GM19395 (cell line): ENCODE data around the gene TIGD2.

Experiments used
- ATAC-seq: cut with Tn5 transposase; IDR thresholded peaks from one replicate; pipeline ENCODE4 v1.9.1; 2021; ENCODE audit warnings: mild to moderate bottlenecking, moderate library complexity; ENCODE audit not compliant: unreplicated experiment

Gene TIGD2

GRCh38 chr4:89110986-89111832 is at the start of gene TIGD2:
Gene TIGD2 (plus strand): TSS chr4:89111533. CDS start chr4:89112975, 1,442 bp downstream.
- peak; percentile 89 for ATAC-seq

DNA sequence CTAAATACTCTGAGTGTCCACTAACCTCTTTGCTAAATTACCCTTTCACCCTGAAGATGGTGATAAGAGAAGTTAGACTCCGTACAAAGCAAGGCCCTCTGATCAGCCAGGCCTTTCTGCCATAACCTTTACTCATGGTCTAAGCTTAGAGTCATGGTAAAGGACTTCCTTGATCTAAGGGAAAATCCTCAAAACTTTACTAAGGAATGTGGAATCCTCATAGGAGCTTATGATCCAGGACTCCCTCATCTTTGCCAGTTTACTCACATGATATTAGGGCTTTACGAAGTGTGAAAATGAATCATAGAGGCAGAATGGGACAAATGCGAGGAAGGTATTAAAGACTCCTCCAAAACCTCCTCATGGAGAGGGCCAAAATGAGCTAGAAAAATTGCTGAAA is 46.5 kb upstream of the TIGD2 start:
- no peak for ATAC-seq

DNA sequence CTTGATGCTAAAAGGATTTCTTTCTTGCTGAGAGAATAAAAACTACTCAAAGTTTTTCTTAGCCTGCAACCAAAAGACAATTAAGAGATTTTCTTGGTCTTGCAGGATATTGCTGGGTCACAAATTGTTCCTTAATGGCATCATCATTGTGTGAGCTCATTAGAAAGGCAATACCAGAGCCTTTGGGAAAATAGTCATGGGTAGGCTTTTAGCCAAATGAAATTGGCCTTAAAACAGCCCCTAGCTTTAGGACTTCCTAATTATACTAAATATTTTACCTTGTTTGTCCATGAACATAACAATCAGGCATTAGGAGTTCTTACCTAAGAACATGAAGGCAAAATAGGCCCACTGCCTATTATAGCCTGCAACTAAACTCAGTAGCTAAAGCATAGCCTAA is 43.9 kb upstream of the TIGD2 start:
- ATAC-seq: no peak

DNA sequence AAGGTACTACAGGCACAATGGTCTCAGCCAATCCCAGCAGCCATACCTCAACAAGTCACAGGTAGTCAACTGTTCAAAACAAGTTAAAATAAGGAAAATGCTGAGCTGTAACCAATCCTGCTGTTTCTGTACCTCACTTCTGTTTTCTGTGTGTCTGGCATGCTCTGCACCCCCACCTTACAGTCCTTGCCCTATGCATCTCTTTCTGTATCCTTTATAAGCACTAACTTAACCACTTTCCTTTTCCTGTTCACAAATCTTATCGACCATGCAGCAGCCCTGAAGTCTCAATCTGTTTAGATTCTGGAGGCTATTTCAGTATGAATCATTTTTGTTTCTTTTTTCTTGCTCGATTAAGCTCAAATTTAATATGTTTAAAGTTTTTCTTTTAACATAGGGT is 41.9 kb upstream of the TIGD2 start:
- ATAC-seq: peak; percentile 89

GRCh38 chr4:89070041-89070440 is 41.3 kb upstream of the TIGD2 start:
- ATAC-seq: peak; percentile 47

GRCh38 chr4:89071311-89071710 is 40.0 kb upstream of the TIGD2 start:
- ATAC-seq: no peak

GRCh38 chr4:89072921-89073320 is 38.4 kb upstream of the TIGD2 start:
- no peak for ATAC-seq

GRCh38 chr4:89077761-89078160 is 33.6 kb upstream of the TIGD2 start:
- no peak for ATAC-seq

DNA sequence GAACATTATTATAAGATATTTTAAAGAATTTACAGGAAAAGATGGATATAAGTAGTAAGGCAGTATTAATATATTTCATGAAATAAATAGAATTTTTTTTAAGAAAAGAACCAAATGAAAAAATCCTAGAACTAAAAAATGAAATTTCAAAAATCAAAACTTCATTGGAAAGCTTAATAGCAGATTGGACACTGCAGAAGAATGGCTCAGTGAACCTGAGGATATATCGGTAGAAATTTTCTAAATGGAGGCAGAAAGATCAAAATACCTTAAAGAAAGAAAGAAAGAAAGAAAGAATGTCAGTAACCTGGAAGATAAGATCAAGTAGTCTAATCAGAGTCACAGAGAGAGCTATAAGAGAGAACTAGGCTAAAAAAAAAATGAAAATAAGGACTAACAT is 33.0 kb upstream of the TIGD2 start:
- no peak for ATAC-seq

DNA sequence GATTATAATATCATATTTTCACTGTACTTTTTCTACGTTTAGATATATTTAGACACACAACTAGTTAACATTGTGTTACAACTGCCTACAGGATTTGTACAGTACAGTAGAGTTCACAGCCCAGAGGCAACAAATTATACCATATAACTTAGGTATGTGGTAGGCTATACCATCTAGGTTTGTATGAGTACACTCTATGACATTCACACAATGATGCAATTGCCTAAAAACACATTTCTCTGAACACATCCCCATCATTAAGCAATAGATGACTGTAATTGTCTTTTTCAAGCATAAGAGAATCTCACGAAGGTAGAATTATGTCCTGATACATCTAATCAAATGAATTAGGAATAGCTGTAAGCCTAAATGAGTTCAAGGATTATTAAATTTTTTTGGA is 12.3 kb upstream of the TIGD2 start:
- no peak for ATAC-seq

- no peak for ATAC-seq
Measured at GRCh38 chr4:89099471-89099870, 11.9 kb upstream of the TIGD2 start.

DNA sequence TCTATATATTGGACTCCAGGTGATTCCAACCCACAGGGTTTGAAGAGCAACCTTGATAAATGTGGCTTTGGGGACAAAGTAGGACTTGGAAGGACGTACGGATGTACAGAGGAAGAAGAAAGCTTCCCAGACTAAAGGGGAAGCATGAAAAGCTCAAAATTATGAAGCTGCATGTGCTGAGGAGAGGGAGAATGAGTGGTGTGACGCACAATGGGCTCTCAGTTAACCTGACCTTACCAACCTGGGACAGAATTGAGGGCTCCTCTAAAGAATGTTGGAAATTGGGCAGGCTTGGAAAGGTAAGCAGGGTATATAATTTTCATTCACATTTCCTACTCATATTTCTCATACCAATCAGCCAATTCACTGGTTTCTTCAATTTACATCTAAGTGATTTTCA is 10.5 kb upstream of the TIGD2 start:
- ATAC-seq: peak; percentile 23

- peak; percentile 91 for ATAC-seq
Measured at GRCh38 chr4:89101256-89102161, 9.8 kb upstream of the TIGD2 start.

DNA sequence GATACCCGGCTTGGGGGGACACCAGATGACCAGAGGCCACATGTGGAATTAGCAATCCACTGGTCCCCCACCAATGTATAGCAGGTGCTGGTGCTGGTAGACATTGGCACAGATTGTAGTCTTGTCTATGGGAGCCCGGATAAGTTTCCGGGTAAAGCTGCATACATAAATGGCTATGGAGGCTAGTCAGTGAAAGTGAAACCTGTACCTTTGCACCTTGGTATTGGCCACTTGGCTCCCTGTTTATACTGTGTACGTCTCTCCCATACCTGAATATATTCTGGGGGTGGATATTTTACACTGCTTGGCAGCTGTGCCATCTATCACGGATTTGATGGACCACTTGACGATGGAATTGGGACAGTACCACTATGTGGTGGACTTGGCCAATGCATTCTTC is 5.6 kb upstream of the TIGD2 start:
- no peak for ATAC-seq

GRCh38 chr4:89108091-89108490 is 3.2 kb upstream of the TIGD2 start:
- ATAC-seq: no peak

GRCh38 chr4:89109841-89110540 is 1.3 kb upstream of the TIGD2 start:
- no peak for ATAC-seq

DNA sequence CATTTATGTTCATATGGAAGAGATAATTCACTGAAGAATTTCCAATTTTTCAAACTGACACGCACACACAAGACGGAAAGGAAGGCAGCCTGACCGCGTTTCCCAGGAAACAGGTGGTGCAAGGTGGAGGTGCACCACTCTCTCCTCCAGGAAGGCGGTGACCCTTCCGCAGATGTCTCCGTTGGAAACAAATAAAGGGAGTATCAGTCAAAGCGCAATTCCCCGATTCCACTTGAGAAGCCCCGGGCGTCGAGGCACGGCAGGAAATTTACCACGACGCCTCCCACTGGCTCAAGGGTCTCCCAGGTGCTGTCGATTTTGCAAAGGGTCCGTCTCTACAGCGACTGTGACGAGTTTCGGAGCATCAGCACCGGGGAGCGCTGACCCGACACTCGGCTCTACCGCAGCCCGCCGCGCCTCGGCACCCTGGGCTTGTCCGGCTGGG is 770 bp upstream of the TIGD2 start:
- ATAC-seq: peak; percentile 40

DNA sequence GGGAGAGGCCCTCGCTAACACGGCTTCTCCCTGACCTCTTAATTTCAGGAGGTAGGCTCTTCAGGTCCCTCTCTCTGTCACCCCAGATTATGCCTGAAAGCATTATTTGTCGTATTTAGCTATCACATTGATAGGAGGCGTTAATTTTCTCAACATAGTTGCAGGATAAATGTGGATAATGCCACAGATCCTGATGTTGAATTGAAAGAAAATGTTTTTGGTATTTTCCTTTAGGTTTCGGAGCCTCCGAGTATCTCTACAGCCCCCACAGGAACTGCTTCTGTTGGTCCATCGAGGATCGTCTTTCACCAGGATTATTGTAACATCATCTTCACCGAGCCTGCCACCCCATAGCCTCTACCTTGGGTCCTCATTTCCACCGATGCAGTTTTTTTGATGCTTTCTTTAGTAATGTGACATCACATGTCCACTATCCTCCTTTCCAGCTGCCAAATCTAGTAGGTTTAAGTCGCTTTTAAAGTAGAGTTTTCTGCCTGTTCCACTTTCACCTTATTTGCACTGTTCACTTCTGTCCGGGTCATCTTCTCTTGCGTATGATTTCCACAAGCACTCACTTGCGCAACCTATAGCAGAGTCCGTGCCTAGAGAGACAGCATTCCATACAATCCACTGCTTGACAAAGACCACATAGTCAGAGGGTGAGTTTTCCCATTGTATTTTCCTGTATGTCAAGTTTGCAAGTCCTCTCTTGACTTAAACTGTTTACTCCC is 665 bp downstream of the TIGD2 start:
- ATAC-seq: no peak

GRCh38 chr4:89113415-89113814 is 2.1 kb downstream of the TIGD2 start:
- ATAC-seq: no peak

- peak; percentile 29 for ATAC-seq
Measured at GRCh38 chr4:89114100-89114499, 2.8 kb downstream of the TIGD2 start.

DNA sequence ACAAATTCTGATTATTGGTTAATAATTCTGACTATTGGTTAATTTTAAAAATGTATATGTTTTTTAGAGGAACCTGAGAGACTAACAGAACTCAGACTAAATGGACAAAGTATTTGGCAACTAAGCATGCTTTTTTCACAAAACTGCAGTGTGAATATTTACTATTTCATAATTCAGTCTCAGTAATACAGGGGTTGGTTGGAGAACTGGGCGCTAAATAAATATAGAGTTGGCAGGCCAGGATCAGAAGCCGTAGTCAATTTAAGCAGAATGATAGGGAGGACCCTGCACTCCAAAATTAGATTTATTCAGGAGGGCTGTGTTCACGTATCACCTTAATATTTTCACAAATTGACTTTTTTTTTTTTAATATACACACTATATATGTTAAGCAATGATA is 5.8 kb downstream of the TIGD2 start:
- no peak for ATAC-seq
